Measurements from ENCODE around the gene PALMD.

DNA sequence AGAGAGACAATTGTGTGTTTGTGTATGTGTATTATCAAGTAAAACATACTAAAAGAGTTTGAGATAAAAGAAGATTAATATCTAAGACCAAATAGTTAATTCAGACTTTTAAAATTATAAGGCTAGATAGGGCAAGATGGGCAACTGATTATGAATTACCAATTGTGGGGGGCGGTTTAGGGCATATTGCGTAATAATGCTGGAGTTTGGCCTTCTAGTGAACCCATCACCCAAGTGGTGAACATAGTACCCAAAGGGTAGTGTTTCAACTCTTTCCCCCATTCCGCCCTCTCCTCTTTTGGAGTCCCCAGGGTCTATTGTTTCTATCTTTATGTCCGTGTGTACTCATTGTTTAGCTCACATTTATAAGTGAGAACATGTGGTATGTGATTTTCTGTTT, 65.1 kb downstream of the PALMD start:
- TF ChIP-seq, protein P1, sequence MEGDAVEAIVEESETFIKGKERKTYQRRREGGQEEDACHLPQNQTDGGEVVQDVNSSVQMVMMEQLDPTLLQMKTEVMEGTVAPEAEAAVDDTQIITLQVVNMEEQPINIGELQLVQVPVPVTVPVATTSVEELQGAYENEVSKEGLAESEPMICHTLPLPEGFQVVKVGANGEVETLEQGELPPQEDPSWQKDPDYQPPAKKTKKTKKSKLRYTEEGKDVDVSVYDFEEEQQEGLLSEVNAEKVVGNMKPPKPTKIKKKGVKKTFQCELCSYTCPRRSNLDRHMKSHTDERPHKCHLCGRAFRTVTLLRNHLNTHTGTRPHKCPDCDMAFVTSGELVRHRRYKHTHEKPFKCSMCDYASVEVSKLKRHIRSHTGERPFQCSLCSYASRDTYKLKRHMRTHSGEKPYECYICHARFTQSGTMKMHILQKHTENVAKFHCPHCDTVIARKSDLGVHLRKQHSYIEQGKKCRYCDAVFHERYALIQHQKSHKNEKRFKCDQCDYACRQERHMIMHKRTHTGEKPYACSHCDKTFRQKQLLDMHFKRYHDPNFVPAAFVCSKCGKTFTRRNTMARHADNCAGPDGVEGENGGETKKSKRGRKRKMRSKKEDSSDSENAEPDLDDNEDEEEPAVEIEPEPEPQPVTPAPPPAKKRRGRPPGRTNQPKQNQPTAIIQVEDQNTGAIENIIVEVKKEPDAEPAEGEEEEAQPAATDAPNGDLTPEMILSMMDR (conservative IDR thresholded peaks at IDR 0.05; ENCODE audit: low read length), result no peak
- no peak for TF ChIP-seq EZH2phosphoT487 (IDR thresholded peaks at IDR 0.05; ENCODE audit: borderline replicate concordance)
